DOHH2 (cell line): Measurements from ENCODE around the gene SLC36A2.

Source experiments
- H3F3A ChIP-seq: fragments of 200-600 bp; sonication (generic), shearing (Covaris generic); 2 replicates; pipeline ENCODE4 v1.6.0; 2016; ENCODE audit warnings: antibody characterized with exemption, mild to moderate bottlenecking; ENCODE audit not compliant: control insufficient read depth, insufficient read depth
- H3K27ac ChIP-seq: fragments of 200-600 bp; sonication (generic); 2 replicates; pipeline ENCODE4 v1.5.1; 2014; ENCODE audit warnings: low read depth, mild to moderate bottlenecking, low read length, moderate library complexity
- H3K27me3 ChIP-seq: fragments of 200-600 bp; sonication (generic); 2 replicates; pipeline ENCODE4 v1.6.1; 2014; ENCODE audit warnings: mild to moderate bottlenecking, low read length, mixed read lengths; ENCODE audit not compliant: control insufficient read depth
- H3K36me3 ChIP-seq: fragments of 200-600 bp; sonication (generic); 2 replicates; pipeline ENCODE4 v1.6.1; 2014; ENCODE audit warnings: mild to moderate bottlenecking, low read length, moderate library complexity, mixed read lengths; ENCODE audit not compliant: control insufficient read depth
- H3K4me1 ChIP-seq: fragments of 200-600 bp; sonication (generic); 2 replicates; pipeline ENCODE4 v1.6.1; 2014; ENCODE audit warnings: mild to moderate bottlenecking, low read length, mixed read lengths; ENCODE audit not compliant: control insufficient read depth
- H3K4me2 ChIP-seq: fragments of 200-600 bp; sonication (generic); 2 replicates; pipeline ENCODE4 v1.6.0; 2014; ENCODE audit warnings: mild to moderate bottlenecking, low read length, moderate library complexity
- H3K4me3 ChIP-seq: fragments of 200-600 bp; sonication (generic); 2 replicates; pipeline ENCODE4 v1.5.1; 2014; ENCODE audit warnings: mild to moderate bottlenecking, low read length, mixed read lengths
- H3K79me2 ChIP-seq: fragments of 200-600 bp; sonication (generic); 2 replicates; pipeline ENCODE4 v1.6.1; 2014; ENCODE audit warnings: mild to moderate bottlenecking, low read length, mixed read lengths; ENCODE audit not compliant: control insufficient read depth
- H3K9me2 ChIP-seq: fragments of 200-600 bp; sonication (generic); replicated peaks from 2 replicates; pipeline ENCODE4 v1.6.1; 2014; ENCODE audit warnings: mild to moderate bottlenecking, low read length, mixed read lengths; ENCODE audit not compliant: control insufficient read depth
- H3K9me3 ChIP-seq: fragments of 200-600 bp; sonication (generic); 2 replicates; pipeline ENCODE4 v1.6.1; 2014; ENCODE audit warnings: antibody characterized with exemption, low read length, mixed read lengths; ENCODE audit not compliant: control insufficient read depth, insufficient read depth
- H4K20me1 ChIP-seq: fragments of 200-600 bp; sonication (generic); 2 replicates; pipeline ENCODE4 v1.6.0; 2014; ENCODE audit warnings: low read depth, mild to moderate bottlenecking, antibody characterized with exemption, low read length, moderate library complexity; ENCODE audit not compliant: control insufficient read depth, insufficient read depth
- EZH2phosphoT487 ChIP-seq: fragments of 200-600 bp; sonication (generic); IDR thresholded peaks from 2 replicates; pipeline ENCODE4 v1.6.1; 2017; ENCODE audit warnings: borderline replicate concordance, mild to moderate bottlenecking, antibody characterized with exemption, low read length, moderate library complexity, mixed read lengths
- TF ChIP-seq, protein P1 (sequence below): fragments of 200-600 bp; sonication (generic); IDR thresholded peaks from one replicate; pipeline ENCODE4 v1.5.1; 2014; ENCODE audit warnings: antibody characterized with exemption, mild to moderate bottlenecking, low read depth, low read length; ENCODE audit not compliant: poor library complexity, severe bottlenecking

The SLC36A2 gene

DNA sequence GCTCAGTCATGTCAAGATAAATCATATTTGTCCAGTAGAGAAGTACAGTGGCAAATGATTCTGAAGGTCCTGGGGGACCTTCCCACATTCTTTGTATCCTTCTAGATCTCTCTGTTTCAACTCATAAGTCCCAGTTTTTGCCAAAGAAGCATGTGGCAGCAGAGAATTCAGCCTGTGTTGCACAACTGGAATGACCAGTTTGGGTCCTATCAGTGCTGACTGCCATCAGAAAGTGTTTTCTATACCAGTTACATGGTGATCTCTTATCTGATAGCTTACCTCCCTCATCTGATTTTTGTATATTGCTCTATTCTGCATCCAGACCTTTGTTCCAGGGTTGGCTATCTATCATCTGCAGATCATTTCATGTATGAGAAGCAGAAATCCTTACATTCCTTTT lies 72.7 kb downstream of the SLC36A2 start:
- H3K9me3 ChIP-seq: no peaks in the 10 kb centered on the region
- no peaks in the 10 kb centered on the region for H4K20me1 ChIP-seq
- H3K27me3 ChIP-seq: 0 out of 2 replicates have a peak, but pooled peaks cover 6% of the 10 kb centered on the region
- TF ChIP-seq, protein P1, sequence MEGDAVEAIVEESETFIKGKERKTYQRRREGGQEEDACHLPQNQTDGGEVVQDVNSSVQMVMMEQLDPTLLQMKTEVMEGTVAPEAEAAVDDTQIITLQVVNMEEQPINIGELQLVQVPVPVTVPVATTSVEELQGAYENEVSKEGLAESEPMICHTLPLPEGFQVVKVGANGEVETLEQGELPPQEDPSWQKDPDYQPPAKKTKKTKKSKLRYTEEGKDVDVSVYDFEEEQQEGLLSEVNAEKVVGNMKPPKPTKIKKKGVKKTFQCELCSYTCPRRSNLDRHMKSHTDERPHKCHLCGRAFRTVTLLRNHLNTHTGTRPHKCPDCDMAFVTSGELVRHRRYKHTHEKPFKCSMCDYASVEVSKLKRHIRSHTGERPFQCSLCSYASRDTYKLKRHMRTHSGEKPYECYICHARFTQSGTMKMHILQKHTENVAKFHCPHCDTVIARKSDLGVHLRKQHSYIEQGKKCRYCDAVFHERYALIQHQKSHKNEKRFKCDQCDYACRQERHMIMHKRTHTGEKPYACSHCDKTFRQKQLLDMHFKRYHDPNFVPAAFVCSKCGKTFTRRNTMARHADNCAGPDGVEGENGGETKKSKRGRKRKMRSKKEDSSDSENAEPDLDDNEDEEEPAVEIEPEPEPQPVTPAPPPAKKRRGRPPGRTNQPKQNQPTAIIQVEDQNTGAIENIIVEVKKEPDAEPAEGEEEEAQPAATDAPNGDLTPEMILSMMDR: no peak
- no peak for TF ChIP-seq EZH2phosphoT487
- no peaks in the 10 kb centered on the region for H3K79me2 ChIP-seq
- H3K27ac ChIP-seq: no peak overlapping the region
- no peak overlapping the region for H3K4me3 ChIP-seq
- no peaks in the 10 kb centered on the region for H3K9me2 ChIP-seq
- peaks cover 11% of the 10 kb centered on the region for H3K36me3 ChIP-seq
- H3K4me1 ChIP-seq: no peaks in the 10 kb centered on the region
- H3F3A ChIP-seq: no peaks in the 10 kb centered on the region
- H3K4me2 ChIP-seq: no peak overlapping the region

- TF ChIP-seq EZH2phosphoT487: no peak
- TF ChIP-seq, protein P1: no peak
- H3K4me2 ChIP-seq: no peak overlapping the region
- H3K27me3 ChIP-seq: 0 out of 2 replicates have a peak, but pooled peaks cover 6% of the 10 kb centered on the region
- no peaks in the 10 kb centered on the region for H3K79me2 ChIP-seq
- H3K4me1 ChIP-seq: no peaks in the 10 kb centered on the region
- H3K9me3 ChIP-seq: no peaks in the 10 kb centered on the region
- H3K36me3 ChIP-seq: peaks cover 40% of the 10 kb centered on the region
- no peaks in the 10 kb centered on the region for H4K20me1 ChIP-seq
- no peak overlapping the region for H3K4me3 ChIP-seq
- H3K27ac ChIP-seq: no peak overlapping the region
- no peaks in the 10 kb centered on the region for H3F3A ChIP-seq
- H3K9me2 ChIP-seq: no peaks in the 10 kb centered on the region
Observed at GRCh38 chr5:151271336-151271735, 76.0 kb downstream of the SLC36A2 start.

DNA sequence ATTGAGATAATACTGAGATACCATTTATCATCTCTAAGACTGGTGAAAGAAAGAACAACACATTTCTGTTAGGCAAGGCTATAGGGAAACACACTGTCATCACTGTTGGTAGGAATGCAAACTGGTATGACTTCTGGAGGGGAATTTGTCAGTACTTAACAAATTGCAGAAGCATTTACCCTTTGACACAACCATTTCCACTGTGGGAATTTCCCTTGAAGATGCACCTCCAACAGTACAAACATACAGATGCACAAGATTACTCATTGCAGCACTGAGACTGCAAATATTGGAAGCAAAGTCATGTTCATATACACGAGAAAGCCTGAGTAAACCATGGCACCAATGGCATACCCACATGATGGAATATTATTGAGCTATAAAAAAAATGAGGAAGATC lies 76.8 kb downstream of the SLC36A2 start:
- TF ChIP-seq, protein P1: no peak
- TF ChIP-seq EZH2phosphoT487: no peak
- peaks cover 46% of the 10 kb centered on the region for H3K36me3 ChIP-seq
- no peaks in the 10 kb centered on the region for H3K4me1 ChIP-seq
- no peaks in the 10 kb centered on the region for H3K9me3 ChIP-seq
- 0 out of 2 replicates have a peak, but pooled peaks cover 6% of the 10 kb centered on the region for H3K27me3 ChIP-seq
- no peaks in the 10 kb centered on the region for H4K20me1 ChIP-seq
- H3K4me2 ChIP-seq: no peak overlapping the region
- no peaks in the 10 kb centered on the region for H3K79me2 ChIP-seq
- H3F3A ChIP-seq: no peaks in the 10 kb centered on the region
- no peak overlapping the region for H3K4me3 ChIP-seq
- H3K9me2 ChIP-seq: no peaks in the 10 kb centered on the region
- no peak overlapping the region for H3K27ac ChIP-seq
